ENCODE results near the gene PLXNB3. TPM values are rescaled to one million over a fixed set of nuclear protein-coding genes. Genes with fewer than 3 reads are reported as not detected.

The PLXNB3 gene
- total and polyA plus RNA-seq, 2 experiments from 2014 or later: 0.70 to 4.1 TPM

GRCh38 chrX:153761863-153762262 lies 2.2 kb upstream of the PLXNB3 start (continued):
- TF ChIP-seq ZNF462 (CRISPR knock-in tag; IDR thresholded peaks at IDR 0.05): no peak
- no peak for TF ChIP-seq CREB1 (CRISPR knock-in tag; IDR thresholded peaks at IDR 0.05; ENCODE audit: low read depth)
- no peak for TF ChIP-seq JUNB (IDR thresholded peaks at IDR 0.05; ENCODE audit: unreplicated experiment)
- TF ChIP-seq REST (IDR thresholded peaks at IDR 0.05; ENCODE audit: unreplicated experiment): no peak
- no peak for TF ChIP-seq CTCF (conservative IDR thresholded peaks at IDR 0.05; ENCODE audit: low read depth in 2 of 2)
- TF ChIP-seq NANOG (IDR thresholded peaks at IDR 0.05; ENCODE audit: borderline replicate concordance): no peak
- no peak for TF ChIP-seq EZH2phosphoT487 (IDR thresholded peaks at IDR 0.05; ENCODE audit: unreplicated experiment)
- no peak for TF ChIP-seq POLR2AphosphoS5 (IDR thresholded peaks at IDR 0.05; ENCODE audit: low read depth)
- TF ChIP-seq ZNF114 (CRISPR knock-in tag; IDR thresholded peaks at IDR 0.05): no peak
- TF ChIP-seq ZNF331 (CRISPR knock-in tag; IDR thresholded peaks at IDR 0.05; ENCODE audit: low read depth): no peak
- TF ChIP-seq ETS1 (IDR thresholded peaks at IDR 0.05): no peak

Measured in GM23338 (cell line).